RKO (cell line): ENCODE measurements around the gene PRR16.

Experiments used
- DNase-seq: peaks from one replicate; pipeline ENCODE4 v3.0.0-alpha.2; 2016; ENCODE audit warnings: low spot score

Gene PRR16

GRCh38 chr5:120516805-120517204 is 52.7 kb downstream of the PRR16 start:
- no peak for DNase-seq

GRCh38 chr5:120517607-120518252 is 53.6 kb downstream of the PRR16 start:
- no peak for DNase-seq

GRCh38 chr5:120518581-120518980 is 54.5 kb downstream of the PRR16 start:
- DNase-seq: no peak

GRCh38 chr5:120527251-120527650 is 63.2 kb downstream of the PRR16 start:
- DNase-seq: no peak

- no peak for DNase-seq
These were observed 64.5 kb downstream of the PRR16 start for GRCh38 chr5:120528609-120529008.

- no peak for DNase-seq
These were observed 65.3 kb downstream of the PRR16 start for GRCh38 chr5:120529386-120529785.

- no peak for DNase-seq
These were observed 67.1 kb downstream of the PRR16 start for GRCh38 chr5:120531215-120531614.

- peak; percentile 15 for DNase-seq
These were observed 68.7 kb downstream of the PRR16 start for GRCh38 chr5:120532835-120533234.

GRCh38 chr5:120533581-120533980 is 69.5 kb downstream of the PRR16 start:
- DNase-seq: no peak

GRCh38 chr5:120535900-120536299 is 71.8 kb downstream of the PRR16 start:
- DNase-seq: no peak

GRCh38 chr5:120538149-120538548 is 74.0 kb downstream of the PRR16 start:
- peak; percentile 42 for DNase-seq

GRCh38 chr5:120538644-120539043 is 74.5 kb downstream of the PRR16 start:
- DNase-seq: no peak

GRCh38 chr5:120539471-120539870 is 75.4 kb downstream of the PRR16 start:
- DNase-seq: no peak

GRCh38 chr5:120540097-120540496 is 76.0 kb downstream of the PRR16 start:
- no peak for DNase-seq

- DNase-seq: no peak
These were observed 79.9 kb downstream of the PRR16 start for GRCh38 chr5:120544043-120544442.

GRCh38 chr5:120545007-120545406 is 80.9 kb downstream of the PRR16 start:
- DNase-seq: no peak

GRCh38 chr5:120545951-120546350 is 81.9 kb downstream of the PRR16 start:
- DNase-seq: no peak

- DNase-seq: no peak
These were observed 82.8 kb downstream of the PRR16 start for GRCh38 chr5:120546922-120547321.

GRCh38 chr5:120550358-120550757 is 86.3 kb downstream of the PRR16 start:
- peak; percentile 15 for DNase-seq

GRCh38 chr5:120552638-120553037 is 88.5 kb downstream of the PRR16 start:
- DNase-seq: no peak

- DNase-seq: no peak
These were observed 91.2 kb downstream of the PRR16 start for GRCh38 chr5:120555345-120555744.

GRCh38 chr5:120564013-120564412 is 99.9 kb downstream of the PRR16 start:
- no peak for DNase-seq

- no peak for DNase-seq
These were observed 103.0 kb downstream of the PRR16 start for GRCh38 chr5:120567066-120567465.

- DNase-seq: no peak
These were observed 103.8 kb downstream of the PRR16 start for GRCh38 chr5:120567921-120568320.

GRCh38 chr5:120568711-120569110 is 104.6 kb downstream of the PRR16 start:
- DNase-seq: no peak
